ENCODE data around the gene MTX3.

The MTX3 gene

GRCh38 chr5:79976759-79977515 is 14.1 kb downstream of the MTX3 start:
- H3K27ac ChIP-seq (ENCODE audit: low read length): no peak overlapping the region
- H3K4me1 ChIP-seq (ENCODE audit: control insufficient read depth in 1 of 2, insufficient read depth in 2 of 2, low read length in 2 of 2): no peaks in the 10 kb centered on the region
- peaks cover 7 to 41% of the 10 kb centered on the region in 2 donors for H3K36me3 ChIP-seq (ENCODE audit: control insufficient read depth in 1 of 2, insufficient read depth in 2 of 2, low read length in 2 of 2)
- H3K27me3 ChIP-seq (ENCODE audit: low read depth, low read length): no peaks in the 10 kb centered on the region
- H3K9me3 ChIP-seq (ENCODE audit: control insufficient read depth in 1 of 2, low read length in 2 of 2): no peaks in the 10 kb centered on the region
- H3K4me3 ChIP-seq (ENCODE audit: low read depth in 1 of 2, low read length in 2 of 2): no peak overlapping the region

GRCh38 chr5:79975422-79975821 is 15.6 kb downstream of the MTX3 start:
- H3K9me3 ChIP-seq (ENCODE audit: control insufficient read depth in 1 of 2, low read length in 2 of 2): no peaks in the 10 kb centered on the region
- H3K27me3 ChIP-seq (ENCODE audit: low read depth, low read length): no peaks in the 10 kb centered on the region
- peaks cover 7 to 30% of the 10 kb centered on the region in 2 donors for H3K36me3 ChIP-seq (ENCODE audit: control insufficient read depth in 1 of 2, insufficient read depth in 2 of 2, low read length in 2 of 2)
- H3K4me1 ChIP-seq (ENCODE audit: control insufficient read depth in 1 of 2, insufficient read depth in 2 of 2, low read length in 2 of 2): no peaks in the 10 kb centered on the region
- H3K27ac ChIP-seq (ENCODE audit: low read length): no peak overlapping the region
- H3K4me3 ChIP-seq (ENCODE audit: low read depth in 1 of 2, low read length in 2 of 2): no peak overlapping the region

GRCh38 chr5:79974886-79975285 is 16.2 kb downstream of the MTX3 start:
- H3K27me3 ChIP-seq (ENCODE audit: low read depth, low read length): no peaks in the 10 kb centered on the region

GRCh38 chr5:79973996-79974395 is 17.1 kb downstream of the MTX3 start:
- Histone ChIP-seq H3K4me1 (ENCODE audit: control insufficient read depth in 1 of 2, insufficient read depth in 2 of 2, low read length in 2 of 2) (no peaks in the 10 kb centered on the region), H3K27ac (ENCODE audit: low read length) (no peak overlapping the region), H3K9me3 (ENCODE audit: control insufficient read depth in 1 of 2, low read length in 2 of 2) (no peaks in the 10 kb centered on the region), H3K27me3 (ENCODE audit: low read depth, low read length) (no peaks in the 10 kb centered on the region), H3K36me3 (ENCODE audit: control insufficient read depth in 1 of 2, insufficient read depth in 2 of 2, low read length in 2 of 2) (peaks cover 7 to 26% of the 10 kb centered on the region in 2 donors), H3K4me3 (ENCODE audit: low read depth in 1 of 2, low read length in 2 of 2) (no peak overlapping the region)

More at GRCh38 chr5:79974886-79975285, 16.2 kb downstream of the MTX3 start:
- Histone ChIP-seq H3K4me1 (ENCODE audit: control insufficient read depth in 1 of 2, insufficient read depth in 2 of 2, low read length in 2 of 2) (no peaks in the 10 kb centered on the region), H3K4me3 (ENCODE audit: low read depth in 1 of 2, low read length in 2 of 2) (no peak overlapping the region), H3K27ac (ENCODE audit: low read length) (no peak overlapping the region), H3K36me3 (ENCODE audit: control insufficient read depth in 1 of 2, insufficient read depth in 2 of 2, low read length in 2 of 2) (peaks cover 7 to 27% of the 10 kb centered on the region in 2 donors), H3K9me3 (ENCODE audit: control insufficient read depth in 1 of 2, low read length in 2 of 2) (no peaks in the 10 kb centered on the region)

- no peak overlapping the region for H3K4me3 ChIP-seq (ENCODE audit: low read depth in 1 of 2, low read length in 2 of 2)
- H3K36me3 ChIP-seq (ENCODE audit: control insufficient read depth in 1 of 2, insufficient read depth in 2 of 2, low read length in 2 of 2): peaks cover 7 to 22% of the 10 kb centered on the region in 2 donors
- H3K9me3 ChIP-seq (ENCODE audit: control insufficient read depth in 1 of 2, low read length in 2 of 2): no peaks in the 10 kb centered on the region
- H3K4me1 ChIP-seq (ENCODE audit: control insufficient read depth in 1 of 2, insufficient read depth in 2 of 2, low read length in 2 of 2): no peaks in the 10 kb centered on the region
- H3K27ac ChIP-seq (ENCODE audit: low read length): no peak overlapping the region
- no peaks in the 10 kb centered on the region for H3K27me3 ChIP-seq (ENCODE audit: low read depth, low read length)
Observed at GRCh38 chr5:79973511-79973910, 17.6 kb downstream of the MTX3 start.

GRCh38 chr5:79971156-79971555 is 19.9 kb downstream of the MTX3 start:
- H3K27ac ChIP-seq (ENCODE audit: low read length): no peak overlapping the region
- no peaks in the 10 kb centered on the region for H3K9me3 ChIP-seq (ENCODE audit: control insufficient read depth in 1 of 2, low read length in 2 of 2)
- H3K27me3 ChIP-seq (ENCODE audit: low read depth, low read length): no peaks in the 10 kb centered on the region
- no peaks in the 10 kb centered on the region for H3K4me1 ChIP-seq (ENCODE audit: control insufficient read depth in 1 of 2, insufficient read depth in 2 of 2, low read length in 2 of 2)
- H3K36me3 ChIP-seq (ENCODE audit: control insufficient read depth in 1 of 2, insufficient read depth in 2 of 2, low read length in 2 of 2): peaks cover 0 to 7% of the 10 kb centered on the region in 2 donors
- no peak overlapping the region for H3K4me3 ChIP-seq (ENCODE audit: low read depth in 1 of 2, low read length in 2 of 2)

- Histone ChIP-seq H3K4me1 (ENCODE audit: control insufficient read depth in 1 of 2, insufficient read depth in 2 of 2, low read length in 2 of 2) (no peaks in the 10 kb centered on the region), H3K27me3 (ENCODE audit: low read depth, low read length) (no peaks in the 10 kb centered on the region), H3K4me3 (ENCODE audit: low read depth in 1 of 2, low read length in 2 of 2) (no peak overlapping the region), H3K36me3 (ENCODE audit: control insufficient read depth in 1 of 2, insufficient read depth in 2 of 2, low read length in 2 of 2) (no peaks in the 10 kb centered on the region), H3K27ac (ENCODE audit: low read length) (no peak overlapping the region), H3K9me3 (ENCODE audit: control insufficient read depth in 1 of 2, low read length in 2 of 2) (no peaks in the 10 kb centered on the region)
Observed at GRCh38 chr5:79966448-79966847, 24.6 kb downstream of the MTX3 start.

- H3K36me3 ChIP-seq (ENCODE audit: control insufficient read depth in 1 of 2, insufficient read depth in 2 of 2, low read length in 2 of 2): no peaks in the 10 kb centered on the region
- no peaks in the 10 kb centered on the region for H3K9me3 ChIP-seq (ENCODE audit: control insufficient read depth in 1 of 2, low read length in 2 of 2)
- no peaks in the 10 kb centered on the region for H3K4me1 ChIP-seq (ENCODE audit: control insufficient read depth in 1 of 2, insufficient read depth in 2 of 2, low read length in 2 of 2)
- no peaks in the 10 kb centered on the region for H3K27me3 ChIP-seq (ENCODE audit: low read depth, low read length)
- H3K4me3 ChIP-seq (ENCODE audit: low read depth in 1 of 2, low read length in 2 of 2): no peak overlapping the region
- no peak overlapping the region for H3K27ac ChIP-seq (ENCODE audit: low read length)
Observed at GRCh38 chr5:79964136-79964535, 26.9 kb downstream of the MTX3 start.

- Histone ChIP-seq H3K4me1 (ENCODE audit: control insufficient read depth in 1 of 2, insufficient read depth in 2 of 2, low read length in 2 of 2) (no peaks in the 10 kb centered on the region), H3K36me3 (ENCODE audit: control insufficient read depth in 1 of 2, insufficient read depth in 2 of 2, low read length in 2 of 2) (no peaks in the 10 kb centered on the region), H3K4me3 (ENCODE audit: low read depth in 1 of 2, low read length in 2 of 2) (no peak overlapping the region), H3K27me3 (ENCODE audit: low read depth, low read length) (no peaks in the 10 kb centered on the region), H3K9me3 (ENCODE audit: control insufficient read depth in 1 of 2, low read length in 2 of 2) (no peaks in the 10 kb centered on the region), H3K27ac (ENCODE audit: low read length) (no peak overlapping the region)
Observed at GRCh38 chr5:79963261-79964061, 27.6 kb downstream of the MTX3 start.

- Histone ChIP-seq H3K9me3 (ENCODE audit: control insufficient read depth in 1 of 2, low read length in 2 of 2) (no peaks in the 10 kb centered on the region), H3K27ac (ENCODE audit: low read length) (no peak overlapping the region), H3K36me3 (ENCODE audit: control insufficient read depth in 1 of 2, insufficient read depth in 2 of 2, low read length in 2 of 2) (no peaks in the 10 kb centered on the region), H3K4me3 (ENCODE audit: low read depth in 1 of 2, low read length in 2 of 2) (no peak overlapping the region), H3K27me3 (ENCODE audit: low read depth, low read length) (no peaks in the 10 kb centered on the region), H3K4me1 (ENCODE audit: control insufficient read depth in 1 of 2, insufficient read depth in 2 of 2, low read length in 2 of 2) (no peaks in the 10 kb centered on the region)
Observed at GRCh38 chr5:79962575-79963222, 28.4 kb downstream of the MTX3 start.

Data from muscle layer of duodenum (tissue), 2 donors.